GM23338 (cell line): ENCODE data around the gene CACTIN. TPM values are rescaled to one million over a fixed set of nuclear protein-coding genes. Genes with fewer than 3 reads are reported as not detected.

Source experiments
- ATAC-seq: fragments of 200-7000 bp; cut with Tn5 transposase; 3 replicates; pipeline ENCODE4 v1.9.1; 2020
- DNase-seq: peaks from one replicate; pipeline ENCODE4 v3.0.0-alpha.2; 2015; ENCODE audit warnings: low spot score
- H2AFZ ChIP-seq: fragments of 200-600 bp; sonication (generic); 2 replicates; pipeline ENCODE4 v1.8.0; 2016; ENCODE audit warnings: antibody characterized with exemption, mild to moderate bottlenecking, moderate library complexity
- H3F3A ChIP-seq: fragments of 200-600 bp; sonication (generic); replicated peaks from 2 replicates; pipeline ENCODE4 v1.8.0; 2017; ENCODE audit warnings: antibody characterized with exemption, mixed run types, low read depth
- H3K27ac ChIP-seq: fragments of 200-600 bp; sonication (generic); 2 replicates; pipeline ENCODE4 v1.6.1; 2016; ENCODE audit warnings: low read depth
- H3K27me3 ChIP-seq: fragments of 200-600 bp; sonication (generic); 2 replicates; pipeline ENCODE4 v1.8.0; 2016; ENCODE audit warnings: mild to moderate bottlenecking, mixed run types, moderate library complexity; ENCODE audit not compliant: insufficient read depth
- H3K36me3 ChIP-seq: fragments of 200-600 bp; sonication (generic); 2 replicates; pipeline ENCODE4 v1.8.0; 2016; ENCODE audit warnings: mild to moderate bottlenecking; ENCODE audit not compliant: insufficient read depth
- H3K4me1 ChIP-seq: fragments of 200-600 bp; sonication (generic); 2 replicates; pipeline ENCODE4 v1.8.0; 2016; ENCODE audit warnings: mild to moderate bottlenecking, moderate library complexity; ENCODE audit not compliant: insufficient read depth
- H3K4me2 ChIP-seq: fragments of 200-600 bp; sonication (generic); 2 replicates; pipeline ENCODE4 v1.7.1; 2017; ENCODE audit warnings: mixed run types
- H3K4me3 ChIP-seq: fragments of 200-600 bp; sonication (generic); 2 replicates; pipeline ENCODE4 v1.6.1; 2016; ENCODE audit warnings: mixed run types
- H3K79me2 ChIP-seq: fragments of 200-600 bp; sonication (generic); replicated peaks from 2 replicates; pipeline ENCODE4 v1.8.0; 2017; ENCODE audit warnings: mild to moderate bottlenecking; ENCODE audit not compliant: insufficient read depth
- H3K9me2 ChIP-seq: fragments of 200-600 bp; sonication (generic); 2 replicates; pipeline ENCODE4 v1.8.0; 2017; ENCODE audit not compliant: insufficient read depth
- H4K20me1 ChIP-seq: fragments of 200-600 bp; sonication (generic); replicated peaks from 2 replicates; pipeline ENCODE4 v1.8.0; 2017; ENCODE audit warnings: mild to moderate bottlenecking; ENCODE audit not compliant: insufficient read depth
- H3K27ac Mint-ChIP-seq: 2 replicates; pipeline ENCODE4 v1.8.0; 2020; ENCODE audit warnings: inconsistent platforms, mild to moderate bottlenecking, moderate library complexity, mixed read lengths
- H3K27me3 Mint-ChIP-seq: 3 replicates; pipeline ENCODE4 v1.8.0; 2022; ENCODE audit warnings: low read depth, mild to moderate bottlenecking, moderate library complexity, mixed read lengths, inconsistent platforms; ENCODE audit not compliant: insufficient read depth, poor library complexity
- H3K36me3 Mint-ChIP-seq: 3 replicates; pipeline ENCODE4 v1.8.0; 2021; ENCODE audit warnings: low read depth, mild to moderate bottlenecking, inconsistent platforms, moderate library complexity, mixed read lengths
- H3K4me1 Mint-ChIP-seq: 3 replicates; pipeline ENCODE4 v1.8.0; 2020; ENCODE audit warnings: mild to moderate bottlenecking, inconsistent platforms, mixed read lengths
- H3K4me3 Mint-ChIP-seq: 3 replicates; pipeline ENCODE4 v1.8.0; 2021; ENCODE audit warnings: moderate library complexity, mild to moderate bottlenecking, inconsistent platforms, mixed read lengths
- H3K9me3 Mint-ChIP-seq: 3 replicates; pipeline ENCODE4 v1.8.0; 2020; ENCODE audit warnings: moderate library complexity, mild to moderate bottlenecking, inconsistent platforms, mixed read lengths
- CREB1 ChIP-seq: fragments of 250-450 bp; sonication (Bioruptor Pico); IDR thresholded peaks from 2 replicates; pipeline ENCODE4 v1.5.0; 2020; ENCODE audit warnings: low read depth, mild to moderate bottlenecking, moderate library complexity
- JUNB ChIP-seq: IDR thresholded peaks from one replicate; pipeline ENCODE4 v1.6.1; 2016; ENCODE audit warnings: antibody characterized with exemption; ENCODE audit not compliant: unreplicated experiment
- REST ChIP-seq: IDR thresholded peaks from one replicate; pipeline ENCODE4 v1.6.1; 2018; ENCODE audit warnings: antibody characterized with exemption; ENCODE audit not compliant: unreplicated experiment
- STAT1 ChIP-seq: IDR thresholded peaks from one replicate; pipeline ENCODE4 v1.6.1; 2016; ENCODE audit warnings: antibody characterized with exemption; ENCODE audit not compliant: unreplicated experiment
- ZNF114 ChIP-seq: fragments of 250-450 bp; sonication (Bioruptor Pico); IDR thresholded peaks from 2 replicates; pipeline ENCODE4 v1.5.0; 2020; ENCODE audit warnings: mild to moderate bottlenecking, moderate library complexity
- ZNF462 ChIP-seq: fragments of 250-450 bp; sonication (Bioruptor Pico); IDR thresholded peaks from 2 replicates; pipeline ENCODE4 v1.5.0; 2020; ENCODE audit warnings: mild to moderate bottlenecking, moderate library complexity
- polyA plus RNA-seq: library from polyadenylated mRNA; unstranded; fragments of >200 nt; fragmentation: Nextera tagmentation; extraction: Ambion mirVana; gene quantifications from 2 replicates; pipeline ENCODE4 v1.2.1, GENCODE V29; 2016
- total RNA-seq: library from RNA; depleted of rRNA; stranded (reverse); fragments of >200 nt; shearing (Covaris generic); gene quantifications from 2 replicates; pipeline ENCODE4 v1.2.3, GENCODE V29; 2014

CACTIN gene
- total and polyA plus RNA-seq, 2 experiments from 2014 or later, result 14.3 to 47.4 TPM

- TF ChIP-seq ZNF462 (CRISPR knock-in tag), result no peak
Measured at GRCh38 chr19:3636506-3636905, 9.9 kb upstream of the CACTIN start (continued).

GRCh38 chr19:3634496-3635045, 8.0 kb upstream of the CACTIN start:
- no peak for ATAC-seq
- no peak overlapping the region for H3K27ac Mint-ChIP-seq
- TF ChIP-seq STAT1 (no peak), ZNF114 (CRISPR knock-in tag) (no peak), JUNB (no peak), CREB1 (CRISPR knock-in tag) (no peak), REST (no peak), ZNF462 (CRISPR knock-in tag) (no peak)

More at GRCh38 chr19:3634496-3635045, 8.0 kb upstream of the CACTIN start:
- no peak for DNase-seq
- Histone ChIP-seq H4K20me1 (no peaks in the 10 kb centered on the region), H3K27ac (no peak overlapping the region), H3K4me2 (no peak overlapping the region), H3K27me3 (no peaks in the 10 kb centered on the region), H3K9me2 (no peaks in the 10 kb centered on the region), H3F3A (no peaks in the 10 kb centered on the region), H3K4me1 (no peaks in the 10 kb centered on the region), H3K36me3 (no peaks in the 10 kb centered on the region), H2AFZ (no peak overlapping the region), H3K79me2 (no peaks in the 10 kb centered on the region), H3K4me3 (no peak overlapping the region)
- peaks cover 7% of the 10 kb centered on the region for H3K27me3 Mint-ChIP-seq
- no peaks in the 10 kb centered on the region for H3K9me3 Mint-ChIP-seq
- no peak overlapping the region for H3K4me3 Mint-ChIP-seq
- peaks cover 8% of the 10 kb centered on the region; the same call in 1 of the 3 replicates for H3K36me3 Mint-ChIP-seq
- H3K4me1 Mint-ChIP-seq, result no peaks in the 10 kb centered on the region
